ENCODE measurements around the gene PMEPA1.

Gene PMEPA1

DNA sequence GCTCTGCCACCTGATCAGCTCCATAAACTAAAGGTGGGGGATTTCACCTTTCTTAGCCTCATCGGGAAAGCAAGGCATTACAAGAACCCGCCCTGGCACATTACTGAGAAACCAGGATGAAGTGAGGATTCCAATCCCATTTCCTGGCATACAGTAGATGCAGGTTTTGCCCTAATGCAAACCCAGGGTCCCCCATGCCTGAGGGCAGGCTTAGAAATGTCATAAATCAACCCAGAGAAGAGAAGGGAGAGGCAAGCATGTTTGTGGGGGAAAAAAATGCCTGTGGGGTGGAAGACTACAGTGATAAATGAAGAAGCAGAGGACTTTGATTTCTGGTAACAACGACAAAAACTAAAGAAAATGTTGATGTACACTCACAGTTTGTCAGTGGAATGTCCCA is 18.0 kb upstream of the PMEPA1 start:
- Mint-ChIP-seq H3K4me3 (no peak overlapping the region), H3K36me3 (ENCODE audit: low read depth) (no peaks in the 10 kb centered on the region), H3K9me3 (no peaks in the 10 kb centered on the region), H3K27ac (no peak overlapping the region), H3K4me1 (peaks cover 24% of the 10 kb centered on the region), H3K27me3 (ENCODE audit: low read depth, poor library complexity) (peaks cover 8% of the 10 kb centered on the region)
- TF ChIP-seq, protein P1, sequence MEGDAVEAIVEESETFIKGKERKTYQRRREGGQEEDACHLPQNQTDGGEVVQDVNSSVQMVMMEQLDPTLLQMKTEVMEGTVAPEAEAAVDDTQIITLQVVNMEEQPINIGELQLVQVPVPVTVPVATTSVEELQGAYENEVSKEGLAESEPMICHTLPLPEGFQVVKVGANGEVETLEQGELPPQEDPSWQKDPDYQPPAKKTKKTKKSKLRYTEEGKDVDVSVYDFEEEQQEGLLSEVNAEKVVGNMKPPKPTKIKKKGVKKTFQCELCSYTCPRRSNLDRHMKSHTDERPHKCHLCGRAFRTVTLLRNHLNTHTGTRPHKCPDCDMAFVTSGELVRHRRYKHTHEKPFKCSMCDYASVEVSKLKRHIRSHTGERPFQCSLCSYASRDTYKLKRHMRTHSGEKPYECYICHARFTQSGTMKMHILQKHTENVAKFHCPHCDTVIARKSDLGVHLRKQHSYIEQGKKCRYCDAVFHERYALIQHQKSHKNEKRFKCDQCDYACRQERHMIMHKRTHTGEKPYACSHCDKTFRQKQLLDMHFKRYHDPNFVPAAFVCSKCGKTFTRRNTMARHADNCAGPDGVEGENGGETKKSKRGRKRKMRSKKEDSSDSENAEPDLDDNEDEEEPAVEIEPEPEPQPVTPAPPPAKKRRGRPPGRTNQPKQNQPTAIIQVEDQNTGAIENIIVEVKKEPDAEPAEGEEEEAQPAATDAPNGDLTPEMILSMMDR (IDR thresholded peaks at IDR 0.05) = no peak
- no peak for DNase-seq

DNA sequence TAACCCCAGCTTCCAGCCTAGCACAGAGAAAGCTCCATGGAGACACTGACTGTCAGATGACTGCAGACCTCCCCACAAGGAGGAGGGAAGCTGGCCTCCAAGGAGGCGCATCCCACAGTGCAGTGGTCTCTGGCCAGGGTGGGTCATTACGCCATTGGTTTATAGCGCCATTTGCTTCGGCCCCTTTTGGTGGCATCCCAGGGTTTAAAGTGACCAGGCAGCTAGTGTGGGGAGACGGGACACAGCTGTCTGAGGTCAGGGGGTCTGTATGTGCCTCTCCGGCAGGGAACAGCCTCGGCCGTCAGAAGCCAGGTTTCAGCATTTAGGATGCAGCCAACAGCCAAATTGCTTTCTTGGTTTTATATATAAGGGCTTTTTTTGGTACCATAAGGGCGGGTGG is 15.8 kb upstream of the PMEPA1 start:
- H3K27ac Mint-ChIP-seq = no peak overlapping the region
- H3K4me1 Mint-ChIP-seq = peaks cover 24% of the 10 kb centered on the region
- no peaks in the 10 kb centered on the region for H3K36me3 Mint-ChIP-seq (ENCODE audit: low read depth)
- TF ChIP-seq, protein P1 (IDR thresholded peaks at IDR 0.05) = no peak
- no peak overlapping the region for H3K4me3 Mint-ChIP-seq
- no peaks in the 10 kb centered on the region for H3K9me3 Mint-ChIP-seq
- H3K27me3 Mint-ChIP-seq (ENCODE audit: low read depth, poor library complexity) = peaks cover 16% of the 10 kb centered on the region
- DNase-seq = no peak

DNA sequence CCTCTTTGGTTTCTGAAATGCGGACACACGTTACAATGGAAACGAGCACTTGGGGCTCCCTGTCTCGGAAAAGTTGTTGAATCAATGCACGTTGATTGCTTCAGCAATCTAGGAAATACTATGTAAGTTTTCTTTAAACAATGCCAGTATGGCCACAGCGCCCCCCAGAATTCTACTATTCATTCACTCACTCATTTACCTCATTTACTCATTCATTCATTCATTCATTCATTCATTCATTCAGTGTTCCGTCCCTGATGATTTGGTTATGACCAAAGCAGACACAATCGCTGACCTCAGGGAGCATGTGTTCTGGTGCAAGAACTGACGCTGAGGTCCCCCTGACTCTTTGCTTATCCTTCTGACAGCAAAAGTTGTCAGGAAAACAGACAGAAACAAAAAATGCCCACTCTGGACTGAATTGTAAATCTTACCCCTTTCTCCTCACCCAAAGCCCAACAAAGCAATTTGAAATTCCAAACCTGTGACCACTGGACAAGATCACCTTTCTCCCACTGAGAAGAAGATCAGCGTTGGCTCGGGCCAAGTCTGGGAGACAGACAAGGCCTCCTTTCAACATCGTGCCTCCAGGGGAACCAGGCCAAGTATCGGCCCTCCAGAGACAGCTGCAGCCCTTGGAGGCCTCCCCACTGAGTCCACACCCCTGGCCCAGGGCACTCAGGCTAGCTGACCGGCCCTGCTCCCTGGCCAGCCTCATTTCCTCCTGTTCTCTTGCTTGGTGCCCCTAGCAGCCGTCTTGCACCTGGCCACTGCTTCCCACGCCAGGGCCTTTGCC is 15.0 kb upstream of the PMEPA1 start:
- TF ChIP-seq, protein P1 (IDR thresholded peaks at IDR 0.05) = no peak
- H3K4me1 Mint-ChIP-seq = peaks cover 24% of the 10 kb centered on the region
- DNase-seq = no peak
- no peaks in the 10 kb centered on the region for H3K36me3 Mint-ChIP-seq (ENCODE audit: low read depth)
- H3K9me3 Mint-ChIP-seq = no peaks in the 10 kb centered on the region
- H3K27ac Mint-ChIP-seq = no peak overlapping the region
- no peak overlapping the region for H3K4me3 Mint-ChIP-seq
- peaks cover 16% of the 10 kb centered on the region for H3K27me3 Mint-ChIP-seq (ENCODE audit: low read depth, poor library complexity)

DNA sequence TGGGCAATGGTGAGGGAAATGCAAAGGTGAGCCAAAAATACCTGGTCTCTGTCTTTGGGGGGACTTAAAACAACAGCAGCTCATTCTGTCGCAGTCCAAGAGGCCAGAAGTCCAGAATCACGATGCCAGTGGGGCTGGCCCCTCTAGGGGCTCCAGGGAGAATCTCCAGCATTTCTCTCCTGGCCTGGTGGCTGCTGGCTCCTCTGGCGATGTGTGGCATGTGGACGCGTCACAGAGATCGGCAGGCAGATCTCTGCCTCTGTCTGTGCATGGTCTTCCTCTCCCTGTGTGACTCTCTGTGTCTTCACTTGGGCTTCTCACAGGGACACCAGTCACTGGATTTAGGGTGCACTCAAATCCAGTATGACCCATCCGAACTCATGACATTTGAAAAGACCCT is 14.0 kb upstream of the PMEPA1 start:
- Mint-ChIP-seq H3K4me1 (peaks cover 27% of the 10 kb centered on the region), H3K4me3 (no peak overlapping the region)

DNA sequence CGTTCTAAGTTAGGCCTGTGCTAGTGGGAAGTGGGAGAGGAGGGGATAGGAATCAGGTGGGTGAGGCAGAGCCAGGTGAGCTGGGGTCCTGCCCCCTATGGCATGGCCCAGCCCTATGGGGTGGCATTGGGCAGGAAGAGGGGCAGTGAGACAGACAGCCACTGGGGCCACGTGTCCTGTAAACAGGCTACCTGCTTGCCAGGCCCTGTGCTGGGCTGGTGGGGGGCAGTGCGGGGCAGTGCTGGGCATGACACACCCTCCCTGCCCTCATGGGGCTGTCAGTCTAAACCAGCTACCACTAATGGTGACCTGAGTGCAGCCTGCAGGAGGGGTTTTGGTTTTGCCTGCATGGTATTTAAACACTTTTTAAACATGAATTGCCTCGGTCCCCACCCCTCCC is 10.1 kb upstream of the PMEPA1 start:
- no peak for DNase-seq
- no peaks in the 10 kb centered on the region for H3K9me3 Mint-ChIP-seq
- H3K27me3 Mint-ChIP-seq (ENCODE audit: low read depth, poor library complexity) = peaks cover 16% of the 10 kb centered on the region
- H3K36me3 Mint-ChIP-seq (ENCODE audit: low read depth) = no peaks in the 10 kb centered on the region
- peaks cover 21% of the 10 kb centered on the region for H3K4me1 Mint-ChIP-seq
- no peak overlapping the region for H3K4me3 Mint-ChIP-seq
- H3K27ac Mint-ChIP-seq = no peak overlapping the region
- TF ChIP-seq, protein P1 (IDR thresholded peaks at IDR 0.05) = no peak

More for the DNA sequence above, 14.0 kb upstream of the PMEPA1 start:
- Mint-ChIP-seq H3K27ac (no peak overlapping the region), H3K9me3 (no peaks in the 10 kb centered on the region), H3K27me3 (ENCODE audit: low read depth, poor library complexity) (peaks cover 16% of the 10 kb centered on the region), H3K36me3 (ENCODE audit: low read depth) (no peaks in the 10 kb centered on the region)
- no peak for DNase-seq
- TF ChIP-seq, protein P1 (IDR thresholded peaks at IDR 0.05) = no peak

DNA sequence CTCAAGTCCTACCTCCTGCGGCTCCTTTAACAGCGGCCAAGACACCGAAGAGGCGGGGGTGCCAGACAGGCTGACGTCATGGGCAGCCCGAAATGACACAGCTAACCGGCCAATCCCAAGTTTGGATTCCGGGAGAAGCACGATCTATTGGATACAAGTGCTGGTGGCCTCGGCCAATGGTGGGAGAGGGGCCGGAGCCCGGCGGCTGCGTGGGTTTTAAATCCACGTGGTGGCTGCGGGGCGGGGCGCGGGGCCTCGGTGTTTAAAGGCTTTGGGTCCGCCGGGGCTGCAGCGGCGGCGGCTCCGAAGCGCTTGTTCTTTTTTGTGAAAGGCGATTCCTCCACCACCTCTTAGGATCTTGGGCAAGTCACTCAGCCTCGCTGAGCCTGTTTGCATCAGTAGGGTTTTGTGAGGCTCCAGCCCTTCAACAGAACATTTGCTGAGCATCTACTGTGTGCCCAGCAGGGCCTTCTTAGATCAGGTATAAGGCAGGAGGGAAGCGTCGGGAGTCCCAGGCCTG is 8.7 kb upstream of the PMEPA1 start:
- H3K36me3 Mint-ChIP-seq (ENCODE audit: low read depth) = no peaks in the 10 kb centered on the region
- no peak overlapping the region for H3K27ac Mint-ChIP-seq
- H3K27me3 Mint-ChIP-seq (ENCODE audit: low read depth, poor library complexity) = peaks cover 12% of the 10 kb centered on the region
- no peaks in the 10 kb centered on the region for H3K9me3 Mint-ChIP-seq
- TF ChIP-seq, protein P1 (IDR thresholded peaks at IDR 0.05) = no peak
- H3K4me3 Mint-ChIP-seq = peak overlapping the region; percentile 69
- peaks cover 17% of the 10 kb centered on the region for H3K4me1 Mint-ChIP-seq
- DNase-seq = peak; percentile 96
